Cardiac muscle cell (in vitro differentiated cells and primary cell): ENCODE results near the gene TBCD. TPM values are rescaled to one million over a fixed set of nuclear protein-coding genes. Genes with fewer than 3 reads are reported as not detected.

Source experiments
- DNase-seq, 2 donors: peaks; one replicate each; pipeline versions ENCODE4 v3.0.0 to v3.0.0-alpha.2; 2010 to 2017; ENCODE audit warnings: low read depth in 1 of 2, low spot score in 1 of 2
- H3K27ac ChIP-seq: fragments of 200-600 bp; sonication (generic); 2 replicates; pipeline ENCODE4 v1.5.1; 2016
- H3K27me3 ChIP-seq: fragments of 200-600 bp; sonication (generic); 2 replicates; pipeline ENCODE4 v1.6.0; 2016; ENCODE audit warnings: control low read depth
- H3K36me3 ChIP-seq: fragments of 200-600 bp; sonication (generic); 2 replicates; pipeline ENCODE4 v1.5.1; 2016; ENCODE audit warnings: control low read depth
- H3K4me1 ChIP-seq: fragments of 200-600 bp; sonication (generic); 2 replicates; pipeline ENCODE4 v1.8.1; 2017; ENCODE audit warnings: low read depth, mild to moderate bottlenecking, mixed run types
- H3K4me3 ChIP-seq: fragments of 200-600 bp; sonication (generic); 2 replicates; pipeline ENCODE4 v1.5.1; 2016; ENCODE audit warnings: mild to moderate bottlenecking
- H3K9me3 ChIP-seq: fragments of 200-600 bp; sonication (generic); 2 replicates; pipeline ENCODE4 v1.5.1; 2017; ENCODE audit warnings: low read depth, mild to moderate bottlenecking, control low read depth
- polyA plus RNA-seq: library from polyadenylated mRNA; unstranded; fragments of >200 nt; fragmentation: Nextera tagmentation; extraction: Ambion mirVana; gene quantifications from 2 replicates; pipeline ENCODE4 v1.2.1, GENCODE V29; 2016
- total RNA-seq: library from RNA; depleted of rRNA; stranded (reverse); fragments of >200 nt; gene quantifications from 2 replicates; pipeline ENCODE4 v1.2.3, GENCODE V29; 2016
- TF ChIP-seq, protein P1 (sequence below): IDR thresholded peaks from 2 replicates; pipeline ENCODE4 v1.5.1; 2012; ENCODE audit warnings: low read depth, mild to moderate bottlenecking, low read length

The TBCD gene
- total and polyA plus RNA-seq, 2 experiments from 2014 or later, result 55.7 to 66.0 TPM

- H3K4me3 ChIP-seq, result no peak overlapping the region
- no peaks in the 10 kb centered on the region for H3K27me3 ChIP-seq
- H3K36me3 ChIP-seq, result no peaks in the 10 kb centered on the region
- no peaks in the 10 kb centered on the region for H3K9me3 ChIP-seq
- H3K4me1 ChIP-seq, result peaks cover 67% of the 10 kb centered on the region
- H3K27ac ChIP-seq, result peak overlapping the region; percentile 92
- TF ChIP-seq, protein P1, sequence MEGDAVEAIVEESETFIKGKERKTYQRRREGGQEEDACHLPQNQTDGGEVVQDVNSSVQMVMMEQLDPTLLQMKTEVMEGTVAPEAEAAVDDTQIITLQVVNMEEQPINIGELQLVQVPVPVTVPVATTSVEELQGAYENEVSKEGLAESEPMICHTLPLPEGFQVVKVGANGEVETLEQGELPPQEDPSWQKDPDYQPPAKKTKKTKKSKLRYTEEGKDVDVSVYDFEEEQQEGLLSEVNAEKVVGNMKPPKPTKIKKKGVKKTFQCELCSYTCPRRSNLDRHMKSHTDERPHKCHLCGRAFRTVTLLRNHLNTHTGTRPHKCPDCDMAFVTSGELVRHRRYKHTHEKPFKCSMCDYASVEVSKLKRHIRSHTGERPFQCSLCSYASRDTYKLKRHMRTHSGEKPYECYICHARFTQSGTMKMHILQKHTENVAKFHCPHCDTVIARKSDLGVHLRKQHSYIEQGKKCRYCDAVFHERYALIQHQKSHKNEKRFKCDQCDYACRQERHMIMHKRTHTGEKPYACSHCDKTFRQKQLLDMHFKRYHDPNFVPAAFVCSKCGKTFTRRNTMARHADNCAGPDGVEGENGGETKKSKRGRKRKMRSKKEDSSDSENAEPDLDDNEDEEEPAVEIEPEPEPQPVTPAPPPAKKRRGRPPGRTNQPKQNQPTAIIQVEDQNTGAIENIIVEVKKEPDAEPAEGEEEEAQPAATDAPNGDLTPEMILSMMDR, result no peak
- DNase-seq, result no peak
Observed at GRCh38 chr17:82862191-82862590, 110.3 kb downstream of the TBCD start.

DNA sequence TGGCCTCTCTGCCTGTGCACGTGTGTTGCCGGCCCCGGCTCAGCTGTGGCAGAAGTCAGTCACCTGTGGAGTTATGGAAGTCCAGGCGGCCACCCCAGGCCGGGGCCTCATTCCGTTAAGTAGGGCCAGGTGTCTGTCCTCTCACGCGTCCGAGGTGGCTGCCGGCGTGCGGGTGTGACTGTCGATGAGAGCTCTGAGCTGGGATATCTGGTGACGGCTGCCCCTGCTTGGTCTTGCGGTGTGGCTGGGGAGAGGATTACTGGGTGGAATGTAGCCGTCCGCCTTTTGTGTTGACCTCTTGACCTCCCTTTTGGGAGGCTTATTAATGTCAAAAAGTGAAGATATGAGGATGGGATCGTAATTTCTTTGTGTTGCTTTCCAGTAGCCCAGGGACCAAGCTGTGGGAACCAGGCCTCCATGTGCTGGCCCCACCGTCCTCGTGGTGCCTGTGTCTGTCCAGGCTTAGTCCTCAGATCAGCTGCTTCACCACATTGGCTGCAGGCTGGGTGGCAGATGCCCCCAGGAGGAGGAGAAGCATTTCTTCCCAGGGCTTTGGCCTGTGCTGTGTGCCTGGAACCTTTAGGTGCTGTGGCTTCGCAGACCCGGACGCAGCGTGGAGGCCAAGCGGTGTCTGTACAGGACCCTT lies 111.0 kb downstream of the TBCD start:
- Histone ChIP-seq H3K36me3 (no peaks in the 10 kb centered on the region), H3K4me1 (peaks cover 67% of the 10 kb centered on the region), H3K27me3 (no peaks in the 10 kb centered on the region), H3K9me3 (no peaks in the 10 kb centered on the region), H3K4me3 (no peak overlapping the region), H3K27ac (peak overlapping the region; percentile 92)
- DNase-seq, result no peak
- TF ChIP-seq, protein P1, result no peak

GRCh38 chr17:82863383-82863940 lies 111.6 kb downstream of the TBCD start:
- TF ChIP-seq, protein P1, result no peak
- H3K4me1 ChIP-seq, result peaks cover 64% of the 10 kb centered on the region
- H3K27ac ChIP-seq, result peak overlapping the region; percentile 92
- no peaks in the 10 kb centered on the region for H3K36me3 ChIP-seq
- H3K4me3 ChIP-seq, result no peak overlapping the region
- no peaks in the 10 kb centered on the region for H3K27me3 ChIP-seq
- no peaks in the 10 kb centered on the region for H3K9me3 ChIP-seq
- DNase-seq, result peak in 1 of 2 donors; percentile 63

- no peak overlapping the region for H3K4me3 ChIP-seq
- H3K27ac ChIP-seq, result peak overlapping the region; percentile 92
- no peaks in the 10 kb centered on the region for H3K27me3 ChIP-seq
- H3K9me3 ChIP-seq, result no peaks in the 10 kb centered on the region
- TF ChIP-seq, protein P1, result no peak
- H3K36me3 ChIP-seq, result no peaks in the 10 kb centered on the region
- peaks cover 60% of the 10 kb centered on the region for H3K4me1 ChIP-seq
- DNase-seq, result peak in 1 of 2 donors; percentile 73
Observed at GRCh38 chr17:82863941-82864712, 112.3 kb downstream of the TBCD start.

- no peak for DNase-seq
- no peak overlapping the region for H3K4me3 ChIP-seq
- H3K4me1 ChIP-seq, result peaks cover 54% of the 10 kb centered on the region
- H3K27ac ChIP-seq, result peak overlapping the region; percentile 92
- no peaks in the 10 kb centered on the region for H3K36me3 ChIP-seq
- no peaks in the 10 kb centered on the region for H3K9me3 ChIP-seq
- H3K27me3 ChIP-seq, result no peaks in the 10 kb centered on the region
- TF ChIP-seq, protein P1, result no peak
Observed at GRCh38 chr17:82864713-82865248, 112.9 kb downstream of the TBCD start.
